Activated B cell treated with CpG ODN at 0.5 μM for 24 hours (primary cell): Measurements from ENCODE around the gene RASSF7. TPM values are rescaled to one million over a fixed set of nuclear protein-coding genes. Genes with fewer than 3 reads are reported as not detected.

Source experiments
- ATAC-seq: fragments of 200-7000 bp; cut with Tn5 transposase; one replicate; pipeline ENCODE4 v1.10.0; 2021; ENCODE audit warnings: low read depth, mild to moderate bottlenecking, moderate library complexity
- CTCF ChIA-PET: fragments of 350-600 bp; sonication (Branson Sonifier 250); formaldehyde crosslinking; loops from one replicate; lab custom pipeline; 2021; ENCODE audit warnings: antibody characterized with exemption; lab: Charles Lee
- POLR2A ChIA-PET: fragments of 350-600 bp; sonication (Branson Sonifier 250); formaldehyde crosslinking; loops from one replicate; lab custom pipeline; 2021; ENCODE audit warnings: antibody characterized with exemption; lab: Charles Lee
- DNase-seq: peaks from one replicate; pipeline ENCODE4 v3.0.0; 2022
- H3K27ac Mint-ChIP-seq: one replicate; pipeline ENCODE4 v1.8.0; 2020; ENCODE audit warnings: mixed read lengths
- H3K27me3 Mint-ChIP-seq: one replicate; pipeline ENCODE4 v1.8.0; 2021; ENCODE audit warnings: mixed read lengths
- H3K36me3 Mint-ChIP-seq: one replicate; pipeline ENCODE4 v1.8.0; 2021; ENCODE audit warnings: low read depth, mixed read lengths
- H3K4me1 Mint-ChIP-seq: one replicate; pipeline ENCODE4 v1.8.0; 2021; ENCODE audit warnings: mixed read lengths
- H3K4me3 Mint-ChIP-seq: one replicate; pipeline ENCODE4 v1.8.0; 2020; ENCODE audit warnings: mild to moderate bottlenecking, mixed read lengths
- H3K9me3 Mint-ChIP-seq: one replicate; pipeline ENCODE4 v1.8.0; 2020; ENCODE audit warnings: mixed read lengths
- intact Hi-C: fragments of 100-400 bp; cut with micrococcal nuclease; formaldehyde crosslinking; loops from one replicate; pipeline ENCODE4 v1.15.1; 2024
- total RNA-seq: library from RNA; stranded (reverse); gene quantifications from 2 replicates; pipeline ENCODE4 v1.2.3, GENCODE V29; 2022
- TF ChIP-seq, protein P1 (sequence below): fragments of 200-600 bp; IDR thresholded peaks from one replicate; pipeline ENCODE4 v1.8.0; 2022; ENCODE audit warnings: antibody characterized with exemption, mild to moderate bottlenecking

RASSF7 gene
- total RNA-seq, 1 donor from 2014 or later: 14.9 TPM

DNA sequence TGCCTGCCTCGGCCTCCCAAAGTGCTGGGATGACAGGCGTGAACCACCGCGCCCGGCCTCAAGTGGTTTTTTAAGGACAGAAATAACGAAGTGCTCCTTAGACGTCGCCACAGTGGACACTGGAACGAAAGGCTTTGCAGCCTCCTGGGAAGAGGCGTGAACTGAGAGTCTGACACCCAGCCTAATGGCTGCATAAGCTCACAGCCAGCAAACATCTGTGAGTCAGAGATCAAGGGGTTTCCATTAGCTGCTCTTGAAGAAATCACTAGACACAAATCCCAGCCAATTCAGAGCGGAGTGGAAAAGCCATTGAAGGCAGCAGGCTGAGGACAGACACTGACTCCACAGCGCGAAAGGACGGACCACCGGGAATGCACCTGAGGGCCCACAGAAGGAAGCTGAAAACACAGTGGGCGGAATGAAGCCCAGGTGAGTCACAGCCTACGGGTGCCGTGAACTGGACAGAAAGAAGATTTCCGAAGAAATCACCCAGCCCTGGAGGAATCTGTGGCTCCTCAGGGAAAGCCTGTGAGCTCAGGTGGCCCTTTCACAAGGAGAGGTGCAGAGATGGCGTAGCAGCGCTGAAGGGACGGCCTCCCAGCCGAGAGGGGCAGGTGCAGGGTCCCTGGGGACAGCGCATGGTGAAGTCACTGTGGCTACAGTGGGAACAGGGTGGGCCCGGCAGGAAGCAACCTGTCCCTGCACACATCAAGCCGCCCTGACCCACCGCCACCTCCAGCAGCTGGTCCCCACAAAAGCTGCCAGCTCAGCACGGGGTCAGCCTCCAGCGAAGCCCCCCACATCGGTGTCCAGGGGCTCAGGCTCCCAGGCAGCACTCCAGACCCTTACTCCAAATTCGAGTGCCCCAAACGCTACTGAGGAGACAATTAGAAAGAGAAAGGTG, 11.8 kb upstream of the RASSF7 start:
- Mint-ChIP-seq H3K36me3 (peaks cover 5% of the 10 kb centered on the region), H3K4me1 (no peaks in the 10 kb centered on the region), H3K9me3 (no peaks in the 10 kb centered on the region), H3K27ac (no peak overlapping the region), H3K27me3 (no peaks in the 10 kb centered on the region), H3K4me3 (no peak overlapping the region)
- TF ChIP-seq, protein P1, sequence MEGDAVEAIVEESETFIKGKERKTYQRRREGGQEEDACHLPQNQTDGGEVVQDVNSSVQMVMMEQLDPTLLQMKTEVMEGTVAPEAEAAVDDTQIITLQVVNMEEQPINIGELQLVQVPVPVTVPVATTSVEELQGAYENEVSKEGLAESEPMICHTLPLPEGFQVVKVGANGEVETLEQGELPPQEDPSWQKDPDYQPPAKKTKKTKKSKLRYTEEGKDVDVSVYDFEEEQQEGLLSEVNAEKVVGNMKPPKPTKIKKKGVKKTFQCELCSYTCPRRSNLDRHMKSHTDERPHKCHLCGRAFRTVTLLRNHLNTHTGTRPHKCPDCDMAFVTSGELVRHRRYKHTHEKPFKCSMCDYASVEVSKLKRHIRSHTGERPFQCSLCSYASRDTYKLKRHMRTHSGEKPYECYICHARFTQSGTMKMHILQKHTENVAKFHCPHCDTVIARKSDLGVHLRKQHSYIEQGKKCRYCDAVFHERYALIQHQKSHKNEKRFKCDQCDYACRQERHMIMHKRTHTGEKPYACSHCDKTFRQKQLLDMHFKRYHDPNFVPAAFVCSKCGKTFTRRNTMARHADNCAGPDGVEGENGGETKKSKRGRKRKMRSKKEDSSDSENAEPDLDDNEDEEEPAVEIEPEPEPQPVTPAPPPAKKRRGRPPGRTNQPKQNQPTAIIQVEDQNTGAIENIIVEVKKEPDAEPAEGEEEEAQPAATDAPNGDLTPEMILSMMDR: no peak
- no peak for DNase-seq
- ChIA-PET POLR2A (no interaction called here), CTCF (interaction anchor here (0.6 kb wide), 1 partner anchor 175 kb away, joined by 3 read pairs; no protein-coding TSS in a partner anchor)
- peak; percentile 34 for ATAC-seq
- intact Hi-C loops: no loop called here

DNA sequence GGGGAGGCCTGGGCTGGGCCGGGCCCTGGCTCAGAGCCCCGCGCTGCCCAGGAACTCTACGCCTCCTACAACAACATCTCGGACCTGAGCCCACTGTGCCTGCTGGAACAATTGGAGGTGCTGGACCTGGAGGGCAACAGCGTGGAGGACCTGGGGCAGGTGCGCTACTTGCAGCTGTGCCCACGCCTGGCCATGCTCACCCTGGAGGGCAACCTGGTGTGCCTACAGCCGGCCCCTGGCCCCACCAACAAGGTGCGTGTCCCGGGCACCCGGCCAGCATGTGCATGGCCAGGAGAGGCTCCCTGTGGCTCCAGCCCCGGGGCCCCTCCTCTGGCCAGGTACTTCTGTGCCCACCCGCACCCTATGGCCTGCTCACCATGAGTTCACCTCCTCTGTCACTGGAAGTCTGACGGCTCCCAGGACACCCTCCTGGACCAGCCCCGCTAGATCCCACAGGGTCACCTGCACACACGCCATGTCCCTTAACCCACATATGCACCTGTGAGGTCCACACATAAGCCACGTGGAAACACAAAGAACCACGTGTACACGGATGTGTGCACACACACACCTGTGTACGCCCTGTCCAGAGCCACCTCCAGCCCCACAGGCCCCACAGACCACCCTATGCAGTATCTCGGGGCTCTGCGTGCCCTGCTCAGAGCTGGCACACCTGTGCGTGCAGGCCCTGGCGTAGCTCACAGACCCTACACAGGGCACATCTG, 10.6 kb upstream of the RASSF7 start:
- no peaks in the 10 kb centered on the region for H3K4me1 Mint-ChIP-seq
- H3K9me3 Mint-ChIP-seq: no peaks in the 10 kb centered on the region
- no peak for ATAC-seq
- ChIA-PET CTCF (no interaction called here), POLR2A (no interaction called here)
- no peaks in the 10 kb centered on the region for H3K27me3 Mint-ChIP-seq
- H3K36me3 Mint-ChIP-seq: peaks cover 5% of the 10 kb centered on the region
- DNase-seq: no peak
- intact Hi-C loops: no loop called here
- no peak overlapping the region for H3K27ac Mint-ChIP-seq
- TF ChIP-seq, protein P1: no peak
- no peak overlapping the region for H3K4me3 Mint-ChIP-seq

DNA sequence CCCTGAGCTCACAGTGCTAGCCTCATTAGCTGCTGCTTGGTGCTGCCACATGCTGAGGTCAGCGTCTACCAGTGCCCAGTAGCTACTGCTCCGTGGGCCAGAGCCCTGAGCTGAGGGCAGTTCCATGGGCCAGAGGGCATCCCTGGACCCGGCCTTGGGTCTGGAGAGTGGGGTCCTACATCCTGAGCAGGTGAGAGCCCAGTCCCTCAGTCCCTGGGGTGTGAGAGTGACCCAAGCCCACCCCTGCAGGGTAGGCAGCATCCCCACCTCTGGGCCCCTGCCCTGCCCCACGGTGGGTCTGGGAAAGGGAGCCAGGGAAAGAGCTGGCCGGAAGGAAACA, 10.1 kb upstream of the RASSF7 start:
- DNase-seq (no peak), ATAC-seq (no peak)
- H3K4me3 Mint-ChIP-seq: no peak overlapping the region
- H3K27ac Mint-ChIP-seq: no peak overlapping the region
- intact Hi-C loops: no loop called here
- POLR2A ChIA-PET: no interaction called here
- H3K36me3 Mint-ChIP-seq: peaks cover 2% of the 10 kb centered on the region
- no peaks in the 10 kb centered on the region for H3K9me3 Mint-ChIP-seq
- no peaks in the 10 kb centered on the region for H3K27me3 Mint-ChIP-seq
- no peaks in the 10 kb centered on the region for H3K4me1 Mint-ChIP-seq
- CTCF ChIA-PET: no interaction called here
- TF ChIP-seq, protein P1: no peak

DNA sequence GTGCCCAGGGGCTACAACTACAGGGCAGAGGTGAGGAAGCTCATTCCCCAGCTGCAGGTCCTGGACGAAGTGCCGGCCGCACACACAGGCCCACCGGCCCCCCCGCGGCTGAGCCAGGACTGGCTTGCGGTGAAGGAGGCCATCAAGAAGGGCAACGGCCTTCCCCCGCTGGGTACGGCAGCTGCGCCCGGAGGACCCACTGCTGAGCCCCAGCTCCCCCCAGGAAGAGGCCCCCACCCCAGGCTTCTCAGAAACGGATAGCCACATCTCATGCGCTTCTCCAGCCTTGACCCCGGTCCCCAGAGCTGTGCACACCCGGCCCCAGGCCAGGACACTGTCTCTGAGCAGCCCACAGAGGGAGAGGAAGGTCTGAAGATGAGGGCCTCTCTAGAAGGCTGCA, 9.6 kb upstream of the RASSF7 start:
- no peaks in the 10 kb centered on the region for H3K27me3 Mint-ChIP-seq
- intact Hi-C loops: no loop called here
- no peak overlapping the region for H3K4me3 Mint-ChIP-seq
- H3K4me1 Mint-ChIP-seq: no peaks in the 10 kb centered on the region
- no peak for DNase-seq
- H3K36me3 Mint-ChIP-seq: no peaks in the 10 kb centered on the region
- POLR2A ChIA-PET: no interaction called here
- CTCF ChIA-PET: no interaction called here
- no peak overlapping the region for H3K27ac Mint-ChIP-seq
- no peak for ATAC-seq
- H3K9me3 Mint-ChIP-seq: no peaks in the 10 kb centered on the region
- TF ChIP-seq, protein P1: no peak

DNA sequence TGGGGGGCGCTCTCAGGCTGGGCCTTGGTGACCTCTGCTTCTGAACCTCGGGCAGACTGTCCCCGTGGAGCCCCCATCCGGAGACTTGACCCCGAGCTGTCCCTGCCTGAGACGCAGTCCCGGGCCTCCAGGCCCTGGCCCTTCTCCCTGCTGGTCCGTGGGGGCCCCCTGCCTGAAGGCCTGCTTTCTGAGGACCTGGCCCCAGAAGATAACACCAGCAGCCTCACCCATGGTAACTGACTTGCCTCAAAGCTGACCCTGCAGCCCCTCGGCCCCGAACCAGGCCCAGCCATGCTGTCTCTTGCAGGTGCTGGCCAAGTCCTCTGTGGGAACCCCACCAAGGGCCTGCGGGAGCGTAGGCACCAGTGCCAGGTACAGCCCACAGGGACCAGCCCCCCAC, 9.2 kb upstream of the RASSF7 start:
- no peak overlapping the region for H3K4me3 Mint-ChIP-seq
- H3K36me3 Mint-ChIP-seq: no peaks in the 10 kb centered on the region
- intact Hi-C loops: no loop called here
- H3K27me3 Mint-ChIP-seq: no peaks in the 10 kb centered on the region
- H3K27ac Mint-ChIP-seq: no peak overlapping the region
- H3K9me3 Mint-ChIP-seq: no peaks in the 10 kb centered on the region
- CTCF ChIA-PET: no interaction called here
- DNase-seq: no peak
- peaks cover 2% of the 10 kb centered on the region for H3K4me1 Mint-ChIP-seq
- ATAC-seq: no peak
- TF ChIP-seq, protein P1: no peak
- POLR2A ChIA-PET: no interaction called here
